ENCODE measurements around the gene CDKN3. TPM values are rescaled to one million over a fixed set of nuclear protein-coding genes. Genes with fewer than 3 reads are reported as not detected.
A peak's percentile ranks its signal among the peaks of the same experiment; 100 is the strongest.

CDKN3 gene
- total RNA-seq, 1 experiment from 2014 or later: 62.5 TPM

- ChIA-PET POLR2A (no interaction called here), CTCF (no interaction called here)
- no peak overlapping the region for H3K4me2 ChIP-seq (ENCODE audit: low read length)
These were observed 32.0 kb upstream of the CDKN3 start for GRCh38 chr14:54364555-54365415.

GRCh38 chr14:54366736-54367735 lies 29.8 kb upstream of the CDKN3 start:
- H3K36me3 ChIP-seq (ENCODE audit: control insufficient read depth in 1 of 2, insufficient read depth in 2 of 2, low read length in 2 of 2): no peaks in the 10 kb centered on the region
- peak overlapping the region; percentile 26 for H3K4me2 ChIP-seq (ENCODE audit: low read length)
- H4K20me1 ChIP-seq (ENCODE audit: insufficient read depth): no peaks in the 10 kb centered on the region
- no peaks in the 10 kb centered on the region for H3K9me2 ChIP-seq (ENCODE audit: insufficient read depth)
- POLR2A ChIA-PET: interaction anchor here (0.9 to 1.1 kb wide), 2 partner anchors 11 to 71 kb away, joined by 3 to 4 read pairs; no protein-coding TSS in a partner anchor
- H3K9me3 ChIP-seq (ENCODE audit: control insufficient read depth in 1 of 2, insufficient read depth in 1 of 2, low read depth in 1 of 2, low read length in 2 of 2): no peaks in the 10 kb centered on the region
- no peak overlapping the region for H3K9ac ChIP-seq (ENCODE audit: low read length)
- CTCF ChIA-PET: interaction anchor here (0.6 to 2.2 kb wide), 13 partner anchors 9 to 960 kb away, joined by 3 to 17 read pairs (median 4); no protein-coding TSS in a partner anchor
- no peak overlapping the region for H3K27ac ChIP-seq (ENCODE audit: low read depth, low read length)
- H3K27me3 ChIP-seq (ENCODE audit: insufficient read depth, low read length): no peaks in the 10 kb centered on the region
- TF ChIP-seq CEBPB (IDR thresholded peaks at IDR 0.05; ENCODE audit: low read depth) (no peak), RAD21 (IDR thresholded peaks at IDR 0.05; ENCODE audit: low read depth) (peak; percentile 86), CTCF (IDR thresholded peaks at IDR 0.05 in 2 of 3, conservative IDR thresholded peaks at IDR 0.05 in 1 of 3; ENCODE audit: borderline replicate concordance in 1 of 3, insufficient read depth in 1 of 3, low read depth in 2 of 3, low read length in 2 of 3) (peak; percentile 70 to 93 (median 79))
- ATAC-seq: peak; percentile 98
- H3K4me1 ChIP-seq (ENCODE audit: control insufficient read depth in 1 of 2, insufficient read depth in 2 of 2, low read length in 2 of 2): peaks cover 0 to 8% of the 10 kb centered on the region in 2 experiments; a peak in 1 of 4 replicates
- intact Hi-C loops (cut with micrococcal nuclease): loop anchor here (1.0 to 2.0 kb wide), 4 partner anchors 53 to 438 kb away; partner anchors contain the start of gene CNIH1
- RAD21 ChIA-PET (ENCODE audit: low non-redundant PET in 1 of 2, low total read pairs in 2 of 2, uncharacterized antibody in 2 of 2, unreplicated experiment in 2 of 2): interaction anchor here (1.1 to 1.5 kb wide), 3 partner anchors 53 to 191 kb away, joined by 3 to 6 read pairs (median 4); no protein-coding TSS in a partner anchor
- no peak overlapping the region for H3K4me3 ChIP-seq (replicated peaks in 1 of 2; ENCODE audit: low read depth in 1 of 2, low read length in 2 of 2)
- H2AFZ ChIP-seq (ENCODE audit: low read depth, low read length, poor library complexity, severe bottlenecking): peak overlapping the region; percentile 87
- DNase-seq (ENCODE audit: low read depth, low spot score): peak; percentile 49
- no peaks in the 10 kb centered on the region for H3K79me2 ChIP-seq (ENCODE audit: insufficient read depth, low read length)
- BruUV-seq (replicated peaks): no TSS peak

More at GRCh38 chr14:54364555-54365415, 32.0 kb upstream of the CDKN3 start:
- H3K9me3 ChIP-seq (ENCODE audit: control insufficient read depth in 1 of 2, insufficient read depth in 1 of 2, low read depth in 1 of 2, low read length in 2 of 2): no peaks in the 10 kb centered on the region
- no peak overlapping the region for H3K9ac ChIP-seq (ENCODE audit: low read length)
- H3K79me2 ChIP-seq (ENCODE audit: insufficient read depth, low read length): no peaks in the 10 kb centered on the region
- ATAC-seq: no peak
- H3K4me3 ChIP-seq (replicated peaks in 1 of 2; ENCODE audit: low read depth in 1 of 2, low read length in 2 of 2): no peak overlapping the region
- H4K20me1 ChIP-seq (ENCODE audit: insufficient read depth): no peaks in the 10 kb centered on the region
- RAD21 ChIA-PET (ENCODE audit: low non-redundant PET in 1 of 2, low total read pairs in 2 of 2, uncharacterized antibody in 2 of 2, unreplicated experiment in 2 of 2): no interaction called here
- intact Hi-C loops (cut with micrococcal nuclease): no loop called here
- no peaks in the 10 kb centered on the region for H3K27me3 ChIP-seq (ENCODE audit: insufficient read depth, low read length)
- H3K4me1 ChIP-seq (ENCODE audit: control insufficient read depth in 1 of 2, insufficient read depth in 2 of 2, low read length in 2 of 2): peaks cover 0 to 8% of the 10 kb centered on the region in 2 experiments; a peak in 1 of 4 replicates
- no peaks in the 10 kb centered on the region for H3K9me2 ChIP-seq (ENCODE audit: insufficient read depth)
- TF ChIP-seq EZH2phosphoT487 (IDR thresholded peaks at IDR 0.05; ENCODE audit: borderline replicate concordance): no peak
- H3K36me3 ChIP-seq (ENCODE audit: control insufficient read depth in 1 of 2, insufficient read depth in 2 of 2, low read length in 2 of 2): no peaks in the 10 kb centered on the region
- no peak for DNase-seq (ENCODE audit: low read depth, low spot score)
- BruUV-seq (replicated peaks): no TSS peak
- no peak overlapping the region for H2AFZ ChIP-seq (ENCODE audit: low read depth, low read length, poor library complexity, severe bottlenecking)
- H3K27ac ChIP-seq (ENCODE audit: low read depth, low read length): no peak overlapping the region
